Body of pancreas (tissue), 4 donors: Measurements from ENCODE around the gene SRSF7.

Source experiments
- POLR2A ChIP-seq, 3 donors: fragments of 450-650 bp; IDR thresholded peaks; one replicate each; pipeline ENCODE4 v1.6.1; 2016; ENCODE audit warnings: antibody characterized with exemption in 3 of 3, mild to moderate bottlenecking in 2 of 3
- TF ChIP-seq, protein P1 (sequence below), 7 experiments: fragments of 450-650 bp in 4 of 7; fragments of 200-600 bp in 3 of 7; sonication (generic) in 3 of 7; IDR thresholded peaks; one replicate each; pipeline ENCODE4 v1.5.1; 2016 to 2019; ENCODE audit warnings: antibody characterized with exemption in 7 of 7

DNA sequence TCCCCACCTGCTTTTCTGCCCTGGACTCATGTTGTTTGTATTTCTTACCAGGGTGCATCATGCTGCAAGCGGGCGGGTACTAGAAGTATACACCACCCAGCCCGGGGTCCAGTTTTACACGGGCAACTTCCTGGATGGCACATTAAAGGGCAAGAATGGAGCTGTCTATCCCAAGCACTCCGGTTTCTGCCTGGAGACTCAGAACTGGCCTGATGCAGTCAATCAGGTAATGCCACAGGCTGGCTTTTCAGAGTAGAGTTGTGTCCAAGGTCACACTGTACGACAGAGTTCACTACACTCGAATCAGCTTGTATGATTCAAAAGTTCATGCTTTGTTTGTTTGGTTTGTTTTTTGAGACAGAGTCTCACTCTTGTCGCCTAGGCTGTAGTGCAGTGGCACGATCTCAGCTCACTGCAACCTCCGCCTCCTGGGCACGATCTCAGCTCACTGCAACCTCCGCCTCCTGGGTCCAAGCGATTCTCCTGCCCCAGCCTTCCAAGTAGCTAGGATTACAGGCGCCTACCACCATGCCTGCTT lies 19.4 kb downstream of the SRSF7 start:
- TF ChIP-seq, protein P1, sequence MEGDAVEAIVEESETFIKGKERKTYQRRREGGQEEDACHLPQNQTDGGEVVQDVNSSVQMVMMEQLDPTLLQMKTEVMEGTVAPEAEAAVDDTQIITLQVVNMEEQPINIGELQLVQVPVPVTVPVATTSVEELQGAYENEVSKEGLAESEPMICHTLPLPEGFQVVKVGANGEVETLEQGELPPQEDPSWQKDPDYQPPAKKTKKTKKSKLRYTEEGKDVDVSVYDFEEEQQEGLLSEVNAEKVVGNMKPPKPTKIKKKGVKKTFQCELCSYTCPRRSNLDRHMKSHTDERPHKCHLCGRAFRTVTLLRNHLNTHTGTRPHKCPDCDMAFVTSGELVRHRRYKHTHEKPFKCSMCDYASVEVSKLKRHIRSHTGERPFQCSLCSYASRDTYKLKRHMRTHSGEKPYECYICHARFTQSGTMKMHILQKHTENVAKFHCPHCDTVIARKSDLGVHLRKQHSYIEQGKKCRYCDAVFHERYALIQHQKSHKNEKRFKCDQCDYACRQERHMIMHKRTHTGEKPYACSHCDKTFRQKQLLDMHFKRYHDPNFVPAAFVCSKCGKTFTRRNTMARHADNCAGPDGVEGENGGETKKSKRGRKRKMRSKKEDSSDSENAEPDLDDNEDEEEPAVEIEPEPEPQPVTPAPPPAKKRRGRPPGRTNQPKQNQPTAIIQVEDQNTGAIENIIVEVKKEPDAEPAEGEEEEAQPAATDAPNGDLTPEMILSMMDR (IDR thresholded peaks at IDR 0.05): no peak
- no peak for TF ChIP-seq POLR2A (IDR thresholded peaks at IDR 0.05)
